Astrocyte (in vitro differentiated cells and primary cell): ENCODE data around the gene PODN. TPM values are rescaled to one million over a fixed set of nuclear protein-coding genes. Genes with fewer than 3 reads are reported as not detected.

Source experiments
- DNase-seq: peaks from one replicate; pipeline ENCODE4 v3.0.0-alpha.2; 2010; ENCODE audit warnings: low read depth
- FAIRE-seq: peaks from 2 replicates; lab custom pipeline; 2011; peaks lifted over from hg19 to GRCh38; lab: Jason Lieb, UNC
- H2AFZ ChIP-seq: 2 replicates; pipeline ENCODE4 v1.6.0; 2012; ENCODE audit warnings: low read depth, low read length, inconsistent platforms
- H3K27ac ChIP-seq: 2 replicates; pipeline ENCODE4 v1.5.1; 2011; ENCODE audit warnings: low read depth, low read length, inconsistent platforms
- H3K27me3 ChIP-seq: 2 replicates; pipeline ENCODE4 v1.6.0; 2011; ENCODE audit warnings: low read length, inconsistent platforms; ENCODE audit not compliant: insufficient read depth
- H3K36me3 ChIP-seq: 2 replicates; pipeline ENCODE4 v1.5.1; 2011; ENCODE audit warnings: low read length, inconsistent platforms; ENCODE audit not compliant: insufficient read depth
- H3K4me1 ChIP-seq: 2 replicates; pipeline ENCODE4 v1.5.1; 2011; ENCODE audit warnings: low read length, inconsistent platforms; ENCODE audit not compliant: insufficient read depth
- H3K4me2 ChIP-seq: 2 replicates; pipeline ENCODE4 v1.6.0; 2012; ENCODE audit warnings: low read length, inconsistent platforms
- H3K4me3 ChIP-seq: 2 replicates; pipeline ENCODE4 v1.5.1; 2011; ENCODE audit warnings: low read depth, mild to moderate bottlenecking, low read length, inconsistent platforms; ENCODE audit not compliant: insufficient read depth
- H3K79me2 ChIP-seq: 2 replicates; pipeline ENCODE4 v1.6.0; 2012; ENCODE audit warnings: mild to moderate bottlenecking, low read length, inconsistent platforms; ENCODE audit not compliant: insufficient read depth
- H3K9ac ChIP-seq: 2 replicates; pipeline ENCODE4 v1.6.0; 2012; ENCODE audit warnings: mild to moderate bottlenecking, low read length, inconsistent platforms
- H3K9me3 ChIP-seq: 2 replicates; pipeline ENCODE4 v1.5.1; 2012; ENCODE audit warnings: low read depth, mild to moderate bottlenecking, low read length, inconsistent platforms; ENCODE audit not compliant: insufficient read depth
- H4K20me1 ChIP-seq: 2 replicates; pipeline ENCODE4 v1.6.0; 2012; ENCODE audit warnings: low read length, inconsistent platforms; ENCODE audit not compliant: insufficient read depth
- H3K27ac Mint-ChIP-seq: one replicate; pipeline ENCODE4 v1.8.0; 2021; ENCODE audit warnings: mild to moderate bottlenecking, mixed read lengths; ENCODE audit not compliant: unreplicated experiment
- H3K27me3 Mint-ChIP-seq: one replicate; pipeline ENCODE4 v1.8.0; 2021; ENCODE audit warnings: low read depth, mixed read lengths; ENCODE audit not compliant: unreplicated experiment
- H3K36me3 Mint-ChIP-seq: one replicate; pipeline ENCODE4 v1.8.0; 2021; ENCODE audit warnings: low read depth, mixed read lengths; ENCODE audit not compliant: unreplicated experiment
- H3K4me1 Mint-ChIP-seq: one replicate; pipeline ENCODE4 v1.8.0; 2021; ENCODE audit warnings: low read depth, mixed read lengths; ENCODE audit not compliant: unreplicated experiment
- H3K4me3 Mint-ChIP-seq: one replicate; pipeline ENCODE4 v1.8.0; 2021; ENCODE audit warnings: mild to moderate bottlenecking, moderate library complexity, mixed read lengths; ENCODE audit not compliant: unreplicated experiment
- H3K9me3 Mint-ChIP-seq: one replicate; pipeline ENCODE4 v1.8.0; 2021; ENCODE audit warnings: mild to moderate bottlenecking, mixed read lengths; ENCODE audit not compliant: unreplicated experiment
- CTCF ChIP-seq: IDR thresholded peaks from 2 replicates; pipeline ENCODE4 v1.5.1; 2011; ENCODE audit warnings: low read depth, mild to moderate bottlenecking, inconsistent platforms, low read length, moderate library complexity; ENCODE audit not compliant: insufficient read depth
- EZH2 ChIP-seq: IDR thresholded peaks from 2 replicates; pipeline ENCODE4 v1.6.1; 2012; ENCODE audit warnings: mild to moderate bottlenecking, low read length, inconsistent platforms; ENCODE audit not compliant: insufficient read depth
- total RNA-seq: library from RNA; stranded (reverse); gene quantifications from 2 replicates; pipeline ENCODE4 v1.2.1, GENCODE V29; 2021

PODN gene
- total RNA-seq, 1 donor from 2014 or later = 2.6 TPM

- no peaks in the 10 kb centered on the region for H3K4me1 ChIP-seq
- no peak overlapping the region for H3K27ac ChIP-seq
- no peak overlapping the region for H3K4me2 ChIP-seq
- H4K20me1 ChIP-seq = no peaks in the 10 kb centered on the region
- H3K9me3 ChIP-seq = no peaks in the 10 kb centered on the region
- peaks cover 3% of the 10 kb centered on the region for H3K36me3 Mint-ChIP-seq
- no peak overlapping the region for H3K9ac ChIP-seq
- H3K27me3 Mint-ChIP-seq = peaks cover 28% of the 10 kb centered on the region
- no peak for TF ChIP-seq CTCF
- no peak for TF ChIP-seq EZH2
- H3K9me3 Mint-ChIP-seq = no peaks in the 10 kb centered on the region
- FAIRE-seq (no peak), DNase-seq (no peak)
- no peaks in the 10 kb centered on the region for H3K79me2 ChIP-seq
- H3K27me3 ChIP-seq = no peaks in the 10 kb centered on the region
- H3K4me3 Mint-ChIP-seq = no peak overlapping the region
- no peak overlapping the region for H2AFZ ChIP-seq
- H3K36me3 ChIP-seq = no peaks in the 10 kb centered on the region
- no peak overlapping the region for H3K27ac Mint-ChIP-seq
- no peak overlapping the region for H3K4me3 ChIP-seq
- no peaks in the 10 kb centered on the region for H3K4me1 Mint-ChIP-seq
These were observed 12.5 kb downstream of the PODN start for GRCh38 chr1:53074313-53075154.

GRCh38 chr1:53075206-53075605 is 13.2 kb downstream of the PODN start:
- H3K27me3 Mint-ChIP-seq = peaks cover 29% of the 10 kb centered on the region
- no peaks in the 10 kb centered on the region for H3K9me3 Mint-ChIP-seq
- DNase-seq = no peak
- H3K4me3 ChIP-seq = no peak overlapping the region
- no peaks in the 10 kb centered on the region for H3K4me1 Mint-ChIP-seq
- no peaks in the 10 kb centered on the region for H3K27me3 ChIP-seq
- H3K9ac ChIP-seq = no peak overlapping the region
- H3K9me3 ChIP-seq = no peaks in the 10 kb centered on the region
- peaks cover 3% of the 10 kb centered on the region for H3K36me3 Mint-ChIP-seq
- H3K36me3 ChIP-seq = no peaks in the 10 kb centered on the region
- no peaks in the 10 kb centered on the region for H4K20me1 ChIP-seq
- no peak overlapping the region for H3K4me3 Mint-ChIP-seq
- no peaks in the 10 kb centered on the region for H3K4me1 ChIP-seq
- no peak for FAIRE-seq
- H3K79me2 ChIP-seq = no peaks in the 10 kb centered on the region
- H3K4me2 ChIP-seq = no peak overlapping the region
- H3K27ac Mint-ChIP-seq = no peak overlapping the region
- no peak overlapping the region for H3K27ac ChIP-seq
- TF ChIP-seq CTCF = no peak
- TF ChIP-seq EZH2 = no peak
- no peak overlapping the region for H2AFZ ChIP-seq

- H3K4me3 ChIP-seq = no peak overlapping the region
- no peak for DNase-seq
- Mint-ChIP-seq H3K4me1 (no peaks in the 10 kb centered on the region), H3K36me3 (peaks cover 3% of the 10 kb centered on the region), H3K4me3 (no peak overlapping the region), H3K27ac (no peak overlapping the region), H3K9me3 (no peaks in the 10 kb centered on the region), H3K27me3 (peaks cover 32% of the 10 kb centered on the region)
- H3K4me1 ChIP-seq = no peaks in the 10 kb centered on the region
- no peak overlapping the region for H3K27ac ChIP-seq
- no peak overlapping the region for H2AFZ ChIP-seq
- H3K79me2 ChIP-seq = no peaks in the 10 kb centered on the region
- no peak for FAIRE-seq
- TF ChIP-seq CTCF = no peak
- no peak overlapping the region for H3K9ac ChIP-seq
- H3K9me3 ChIP-seq = no peaks in the 10 kb centered on the region
- no peaks in the 10 kb centered on the region for H3K27me3 ChIP-seq
- no peak overlapping the region for H3K4me2 ChIP-seq
- H4K20me1 ChIP-seq = no peaks in the 10 kb centered on the region
- H3K36me3 ChIP-seq = no peaks in the 10 kb centered on the region
These were observed 13.7 kb downstream of the PODN start for GRCh38 chr1:53075761-53076163.
